Epithelial cell of esophagus (primary cell): ENCODE results near the gene SPAG17.
A peak's percentile ranks its signal among the peaks of the same experiment; 100 is the strongest.

Source experiments
- DNase-seq: peaks from one replicate; pipeline ENCODE4 v3.0.0; 2010; ENCODE audit warnings: low read depth
- H3K4me3 ChIP-seq: 2 replicates; pipeline ENCODE4 v1.5.1; 2011; ENCODE audit warnings: mild to moderate bottlenecking, low read length, control low read depth
- CTCF ChIP-seq: IDR thresholded peaks from 2 replicates; pipeline ENCODE4 v1.5.1; 2011; ENCODE audit warnings: low read depth, mild to moderate bottlenecking, low read length, control low read depth, inconsistent platforms; ENCODE audit not compliant: insufficient read depth; ENCODE audit errors: missing control alignments

SPAG17 gene

GRCh38 chr1:118013336-118013735 is 171.7 kb downstream of the SPAG17 start:
- no peak for TF ChIP-seq CTCF

GRCh38 chr1:118012515-118013124 is 172.4 kb downstream of the SPAG17 start:
- DNase-seq = no peak
- H3K4me3 ChIP-seq = no peak overlapping the region

More at GRCh38 chr1:118013336-118013735, 171.7 kb downstream of the SPAG17 start:
- no peak for DNase-seq
- H3K4me3 ChIP-seq = no peak overlapping the region

GRCh38 chr1:118008011-118008410 is 177.0 kb downstream of the SPAG17 start:
- DNase-seq = no peak
- no peak for TF ChIP-seq CTCF
- no peak overlapping the region for H3K4me3 ChIP-seq

More at GRCh38 chr1:118012515-118013124, 172.4 kb downstream of the SPAG17 start:
- no peak for TF ChIP-seq CTCF

GRCh38 chr1:118007391-118007790 is 177.6 kb downstream of the SPAG17 start:
- no peak overlapping the region for H3K4me3 ChIP-seq
- TF ChIP-seq CTCF = no peak
- no peak for DNase-seq

- no peak overlapping the region for H3K4me3 ChIP-seq
- DNase-seq = no peak
- TF ChIP-seq CTCF = no peak
These were observed 180.7 kb downstream of the SPAG17 start for GRCh38 chr1:118004312-118004711.

- no peak for TF ChIP-seq CTCF
- H3K4me3 ChIP-seq = no peak overlapping the region
- no peak for DNase-seq
These were observed 199.1 kb downstream of the SPAG17 start for GRCh38 chr1:117985973-117986372.

- no peak overlapping the region for H3K4me3 ChIP-seq
- DNase-seq = peak; percentile 15
- no peak for TF ChIP-seq CTCF
These were observed 199.8 kb downstream of the SPAG17 start for GRCh38 chr1:117985239-117985638.
